Stimulated activated CD4-positive, alpha-beta T cell treated with anti-CD3 and anti-CD28 coated beads, TNF-alpha, amount 100 ng/mL, for 4 hours (primary cell): ENCODE data around the gene PDE1C.

Source experiments
- DNase-seq, 3 experiments: peaks; one replicate each; pipeline ENCODE4 v3.0.0-alpha.2; 2020; ENCODE audit warnings: low read depth in 3 of 3

PDE1C gene

DNA sequence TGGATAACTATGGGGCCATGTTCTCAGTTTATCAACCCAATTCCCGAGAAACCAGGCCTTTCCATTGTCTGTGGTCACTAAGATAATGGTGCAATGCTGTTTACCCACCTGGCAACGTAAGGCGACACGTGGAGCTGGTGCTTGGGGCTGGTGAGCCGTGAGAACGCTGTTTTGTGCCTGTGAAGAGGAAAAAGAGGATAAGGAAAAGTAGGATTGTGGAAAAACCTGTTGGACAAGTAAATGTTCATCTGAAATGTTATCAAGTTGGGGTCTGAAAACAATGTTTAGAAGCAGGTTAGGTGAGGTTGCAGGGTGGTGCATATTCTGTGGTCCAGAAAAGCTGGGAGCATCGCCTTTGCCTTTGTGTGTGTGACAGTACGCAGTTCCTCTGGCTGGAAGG lies 294.7 kb downstream of the PDE1C start:
- DNase-seq, result no peak

DNA sequence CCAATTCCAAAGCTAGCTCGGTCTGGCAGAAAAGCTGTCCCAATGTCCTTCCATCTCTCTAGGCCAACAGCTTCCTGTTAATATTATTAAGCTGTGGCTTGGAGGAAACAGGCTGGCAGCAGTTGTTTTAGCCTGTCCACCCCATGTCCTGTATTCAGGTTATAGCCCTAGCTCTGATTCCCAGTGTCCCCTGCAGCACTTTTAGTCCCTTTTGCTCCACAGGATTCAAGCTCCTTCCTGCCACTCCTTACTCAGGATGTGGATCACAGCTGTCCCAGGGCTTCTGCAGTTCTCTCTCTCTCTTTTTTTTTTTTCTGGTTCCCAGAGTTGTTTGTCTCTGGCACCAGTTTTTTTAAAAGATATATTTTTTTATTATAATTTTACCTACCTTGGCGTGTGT lies 298.0 kb downstream of the PDE1C start:
- no peak for DNase-seq

DNA sequence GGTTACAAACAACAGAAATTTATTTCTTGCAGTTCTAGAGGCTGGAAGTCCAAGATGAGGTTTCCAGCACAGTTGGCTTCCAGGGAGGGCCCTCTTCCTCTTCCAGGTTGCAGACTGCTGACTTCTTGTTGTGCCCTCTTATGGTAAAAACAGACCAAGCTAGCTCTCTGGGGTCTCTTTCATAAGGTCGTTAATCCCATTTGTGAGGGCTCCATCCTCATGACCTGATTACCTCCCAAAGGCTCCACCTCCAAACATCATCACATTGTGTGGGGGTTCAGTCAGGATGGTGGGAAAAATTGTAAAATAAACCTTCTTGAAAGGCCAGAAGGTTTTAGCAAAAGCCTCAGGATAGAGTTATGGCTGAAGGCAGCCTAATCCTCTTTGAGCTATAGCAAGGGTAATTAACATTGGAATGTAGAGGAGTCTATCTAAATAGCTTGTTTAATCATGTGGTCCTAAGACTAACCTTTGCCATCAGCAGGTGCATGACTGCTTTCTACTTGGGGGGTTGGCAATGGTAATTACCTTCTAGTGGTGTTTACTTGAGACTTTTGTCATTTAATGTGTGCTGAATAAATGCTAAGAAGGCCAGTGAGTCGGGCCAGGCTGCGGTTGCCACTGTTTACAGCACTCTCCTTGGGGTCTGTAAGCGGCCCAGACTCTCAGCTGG lies 302.4 kb downstream of the PDE1C start:
- no peak for DNase-seq

DNA sequence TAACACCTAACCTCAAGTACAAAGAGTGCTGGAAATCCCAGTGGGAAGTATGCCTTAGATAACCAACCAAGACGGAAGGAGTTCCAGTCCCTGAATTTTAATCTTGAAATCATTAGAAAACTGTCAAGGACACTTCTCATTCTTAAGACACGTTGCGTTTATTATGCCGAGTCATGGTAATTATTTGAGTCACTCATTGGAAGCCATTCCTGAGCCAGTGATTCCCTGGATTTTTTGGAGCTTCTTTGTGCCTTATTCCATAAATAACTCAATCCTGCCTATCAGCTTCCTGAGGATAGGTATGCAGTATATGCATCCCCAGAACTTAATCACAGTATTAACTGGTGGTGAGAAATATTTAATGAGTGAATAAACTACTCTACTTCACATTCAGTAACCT lies 305.7 kb downstream of the PDE1C start:
- DNase-seq, result no peak

GRCh38 chr7:31763548-31763947 lies 306.7 kb downstream of the PDE1C start:
- DNase-seq, result no peak

DNA sequence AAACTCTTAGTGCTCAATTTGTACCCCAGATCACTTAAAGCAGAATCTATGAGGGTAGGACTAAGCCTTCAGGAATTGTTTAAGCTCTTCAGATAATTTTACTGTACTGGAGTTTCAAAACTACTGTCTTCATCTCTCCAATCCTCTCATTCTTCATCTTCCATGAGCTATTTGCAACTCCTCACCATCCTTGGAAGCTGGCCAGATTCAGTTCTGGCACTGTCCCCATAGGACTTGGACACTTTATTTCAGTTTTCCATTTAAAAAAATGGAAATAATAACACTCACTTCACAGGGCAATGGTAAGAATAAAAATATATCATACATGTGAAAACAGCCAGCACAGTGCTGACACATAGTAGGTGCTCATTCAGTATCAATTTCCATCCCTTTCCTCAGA lies 308.6 kb downstream of the PDE1C start:
- DNase-seq, result no peak

DNA sequence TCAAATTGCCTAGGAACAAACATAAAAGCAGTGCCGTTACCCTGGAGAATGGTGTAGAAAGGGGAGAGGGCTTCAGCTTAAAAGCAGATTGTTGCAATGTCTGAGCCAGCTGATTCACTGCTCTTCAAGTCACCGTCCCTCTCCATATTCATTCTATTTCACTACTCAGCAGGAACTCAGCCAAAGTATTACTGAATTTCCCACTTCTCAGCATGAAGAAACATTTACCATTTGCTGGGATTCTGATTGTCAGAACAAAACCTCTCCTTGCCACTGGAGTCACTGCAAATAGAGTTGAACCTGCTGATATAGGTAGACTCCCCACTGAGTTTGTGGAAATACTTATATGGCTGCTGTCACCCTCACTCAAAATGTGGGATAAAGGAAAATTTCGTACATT lies 311.5 kb downstream of the PDE1C start:
- DNase-seq, result no peak

DNA sequence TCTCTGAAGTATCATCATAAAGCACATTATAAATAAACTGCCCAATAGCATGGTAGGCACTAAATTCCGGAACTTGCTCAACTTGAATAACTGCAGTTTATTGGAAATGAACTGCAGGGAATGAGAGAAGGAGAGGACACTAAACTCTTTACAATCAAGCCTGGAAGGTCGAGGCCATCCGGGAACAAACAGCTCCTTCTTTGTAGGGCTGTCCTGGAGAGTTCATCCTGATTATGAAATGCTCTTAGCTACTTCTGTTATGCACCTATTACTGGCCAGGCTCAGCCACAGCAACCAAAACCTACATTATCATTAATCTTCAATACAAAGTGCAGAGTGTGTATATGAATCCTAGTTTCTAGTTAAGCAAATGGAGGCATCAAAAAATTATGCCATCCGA lies 318.5 kb downstream of the PDE1C start:
- DNase-seq, result no peak

DNA sequence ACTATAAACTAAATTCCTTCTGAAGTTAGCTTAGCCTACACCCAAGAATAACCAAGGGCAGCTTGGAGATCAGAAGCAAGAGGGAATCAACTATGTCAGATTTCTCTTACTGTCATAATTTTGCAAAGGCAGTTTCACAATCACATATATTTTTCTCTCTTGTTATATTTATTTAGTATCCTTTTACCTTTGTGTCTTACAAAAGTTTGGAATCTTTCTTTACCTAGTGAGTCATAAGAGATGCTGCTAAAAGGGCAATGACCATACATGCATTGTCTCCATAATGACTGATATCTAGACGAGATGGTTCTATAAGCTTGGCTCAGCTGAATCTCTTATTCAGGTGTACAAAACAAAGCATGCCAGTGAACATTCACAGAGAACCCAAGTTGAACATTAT lies 322.1 kb downstream of the PDE1C start:
- DNase-seq, result no peak

DNA sequence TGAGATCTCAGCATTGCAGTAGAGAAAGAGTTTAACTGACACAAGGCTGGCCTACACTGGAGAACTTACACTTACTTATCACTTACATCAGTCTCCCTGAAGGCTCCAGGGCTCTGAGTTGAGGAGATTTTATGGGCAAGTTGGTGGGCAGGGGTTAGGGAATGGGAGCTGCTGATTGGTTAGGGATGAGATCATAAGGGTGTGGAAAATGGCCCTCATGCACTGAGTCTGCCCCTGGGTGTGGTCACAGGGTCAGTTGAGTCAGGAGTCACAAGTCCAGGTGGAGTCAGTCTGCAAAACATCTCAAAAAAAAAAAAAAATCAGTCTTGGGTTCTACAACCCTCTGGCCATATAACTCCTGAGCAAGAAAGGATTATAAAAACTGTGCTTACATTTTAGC lies 322.7 kb downstream of the PDE1C start:
- DNase-seq, result no peak

DNA sequence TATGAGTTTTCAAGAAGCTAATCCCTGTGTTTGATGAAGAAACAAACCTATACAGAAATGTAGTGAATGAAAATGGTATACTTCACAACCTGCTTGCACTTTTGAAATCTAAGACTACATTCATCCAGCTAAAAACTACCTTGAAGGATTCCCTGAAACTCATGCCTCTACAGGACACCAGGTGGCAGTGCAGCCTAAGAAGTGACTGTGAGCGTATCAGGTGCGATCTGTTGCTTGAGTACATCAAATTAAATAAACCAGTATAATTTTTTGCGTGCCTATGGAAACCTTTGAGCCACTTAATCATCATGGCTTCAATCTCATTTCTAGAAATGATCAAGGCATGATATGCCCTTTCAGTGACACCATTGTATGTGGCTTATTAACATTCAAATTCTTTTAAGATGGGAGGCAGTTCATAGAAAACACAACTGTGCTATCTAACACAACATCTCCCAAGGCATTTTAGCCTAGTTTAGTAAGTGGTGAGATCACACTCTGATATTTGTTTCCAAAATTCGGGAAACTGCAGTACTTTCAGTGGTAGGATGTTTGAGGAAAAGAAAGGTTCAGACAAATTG lies 325.8 kb downstream of the PDE1C start:
- DNase-seq, result no peak

GRCh38 chr7:31741852-31742251 lies 328.4 kb downstream of the PDE1C start:
- no peak for DNase-seq

DNA sequence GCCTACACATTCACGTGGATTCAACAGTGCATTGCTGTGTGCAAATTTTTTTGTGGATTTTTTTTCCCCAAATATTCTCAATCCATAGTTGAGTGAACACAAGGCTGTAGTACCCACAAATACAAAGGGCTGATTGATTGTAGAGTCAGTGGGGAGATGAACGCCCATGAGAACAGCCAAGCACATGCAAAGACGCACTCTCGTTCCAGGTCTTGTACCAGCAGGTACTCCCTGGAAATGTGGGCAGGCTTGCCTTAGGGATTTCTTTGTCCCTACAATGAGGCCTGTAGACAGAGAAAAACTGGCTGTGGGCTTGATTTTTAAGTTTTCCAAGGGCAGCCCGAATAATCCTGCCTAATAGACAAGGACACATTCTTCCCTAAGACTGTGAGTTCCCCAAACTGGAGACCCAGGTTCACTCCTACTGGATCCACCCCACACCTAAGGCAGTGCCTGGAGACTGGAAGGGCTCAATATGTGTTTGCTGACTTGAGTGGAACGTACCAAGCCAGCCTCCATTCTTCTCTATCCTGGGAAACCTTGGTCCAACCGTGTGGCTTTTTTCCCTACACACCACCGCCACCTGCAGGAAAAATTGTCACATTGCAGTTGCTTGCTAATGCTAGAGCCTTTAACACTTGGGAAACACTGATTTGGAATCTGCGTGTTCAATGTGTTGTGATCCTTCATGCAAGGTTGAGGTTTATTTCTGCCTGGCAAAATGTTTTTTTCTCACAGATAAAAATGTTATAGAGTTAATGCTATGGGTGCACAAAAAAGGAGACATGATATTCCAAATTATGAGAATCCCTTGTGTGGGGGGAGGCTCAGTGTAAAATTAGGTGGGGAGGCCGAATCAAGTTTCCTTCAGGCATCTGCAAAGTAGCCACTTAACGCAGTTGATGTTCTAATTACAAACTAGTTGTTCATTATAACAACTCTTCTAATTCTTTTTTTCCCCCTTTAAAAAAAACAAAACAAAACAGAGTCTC lies 333.9 kb downstream of the PDE1C start:
- DNase-seq, result no peak

DNA sequence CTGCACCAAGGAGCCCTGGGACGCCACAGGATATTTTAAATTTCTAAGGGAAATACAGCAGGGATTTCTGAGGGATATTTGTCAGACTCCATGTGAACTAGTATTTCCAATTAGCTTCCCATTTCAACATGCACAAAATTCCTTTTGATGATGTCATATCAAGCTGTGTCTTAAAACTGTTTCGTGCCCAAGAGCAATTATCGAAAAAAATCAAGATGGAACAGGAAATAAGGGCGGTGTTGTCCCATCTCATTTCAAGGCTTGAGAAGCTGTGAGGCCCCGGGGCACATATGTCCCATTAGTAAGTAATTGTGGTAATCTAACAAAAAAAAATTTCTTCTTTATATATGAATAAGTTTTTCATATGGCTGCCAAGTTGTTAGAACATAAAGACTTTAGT lies 335.8 kb downstream of the PDE1C start:
- DNase-seq, result no peak

GRCh38 chr7:31729195-31729804 lies 340.9 kb downstream of the PDE1C start:
- DNase-seq, result no peak

GRCh38 chr7:31724696-31725095 lies 345.5 kb downstream of the PDE1C start:
- no peak for DNase-seq

GRCh38 chr7:31720366-31720765 lies 349.8 kb downstream of the PDE1C start:
- DNase-seq, result no peak

GRCh38 chr7:31716355-31716754 lies 353.9 kb downstream of the PDE1C start:
- no peak for DNase-seq

- no peak for DNase-seq
Measured at GRCh38 chr7:31710171-31710570, 360.0 kb downstream of the PDE1C start.

DNA sequence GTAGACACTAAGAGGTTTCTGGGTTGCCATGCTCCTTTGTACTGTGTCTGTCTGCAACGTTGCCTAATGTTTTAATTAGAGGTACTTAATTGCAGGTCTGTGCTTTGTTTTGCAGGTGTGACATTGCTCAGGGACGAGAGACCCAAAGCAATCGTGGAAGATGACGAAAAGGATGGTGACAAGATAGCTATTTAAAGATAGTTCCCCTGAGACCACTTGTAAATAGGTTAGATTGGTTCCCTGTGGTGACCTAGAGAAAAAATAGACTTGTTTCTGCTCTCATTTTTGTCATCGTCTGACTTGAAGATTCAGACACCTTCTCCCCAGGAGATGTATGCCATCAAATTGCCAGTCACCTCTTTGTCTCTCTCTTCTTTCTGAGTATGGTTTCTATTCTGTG lies 363.1 kb downstream of the PDE1C start:
- DNase-seq, result no peak

GRCh38 chr7:31705377-31705776 lies 364.8 kb downstream of the PDE1C start:
- DNase-seq, result no peak

GRCh38 chr7:31702354-31702753 lies 367.9 kb downstream of the PDE1C start:
- no peak for DNase-seq
